HepG2 (cell line): Measurements from ENCODE around the gene SMCO4. TPM values are rescaled to one million over a fixed set of nuclear protein-coding genes. Genes with fewer than 3 reads are reported as not detected.
A peak's percentile ranks its signal among the peaks of the same experiment; 100 is the strongest.

Experiments
- ATAC-seq: fragments of 200-7000 bp; cut with Tn5 transposase; 3 replicates; pipeline ENCODE4 v1.9.1; 2020; ENCODE audit warnings: mild to moderate bottlenecking, moderate library complexity
- BruUV-seq: library from RNA; stranded (reverse); fragments of 400-500 nt; replicated peaks from 2 replicates; lab custom pipeline; 2021; lab: Mats Ljungman, UMichigan
- CTCF ChIA-PET: fragments of 300-600 bp; formaldehyde crosslinking; extraction: SDS; loops from one replicate; lab custom pipeline; 2021; ENCODE audit warnings: low total read pairs, inconsistent platforms, low intra/inter-chr PET ratio; lab: Yijun Ruan, JAX
- POLR2A ChIA-PET: fragments of 350-600 bp; sonication (Branson Sonifier 250); formaldehyde crosslinking; loops from one replicate; lab custom pipeline; 2020; ENCODE audit warnings: antibody characterized with exemption, inconsistent platforms; lab: Yijun Ruan, JAX
- DNase-seq: peaks from one replicate; pipeline ENCODE4 v3.0.0-alpha.2; 2015; ENCODE audit warnings: low spot score
- FAIRE-seq: peaks from 3 replicates; lab custom pipeline; 2011; peaks lifted over from hg19 to GRCh38; lab: Jason Lieb, UNC
- H2AFZ ChIP-seq: one replicate; pipeline ENCODE4 v1.6.1; 2011; ENCODE audit warnings: low read length, inconsistent platforms
- H3K27ac ChIP-seq: fragments of 300-600 bp; 3 replicates; pipeline ENCODE4 v1.8.0; 2011; ENCODE audit warnings: mixed run types, mild to moderate bottlenecking, mixed read lengths, low read length, inconsistent platforms; ENCODE audit not compliant: insufficient read depth; ENCODE audit errors: extremely low read length
- H3K27me3 ChIP-seq, 2 experiments: fragments of 200-600 bp in 1 of 2; 2 replicates in 1 of 2; 3 replicates in 1 of 2; pipeline versions ENCODE4 v1.6.0 to v1.8.0; 2011; ENCODE audit warnings: low read length in 2 of 2, mild to moderate bottlenecking in 2 of 2, moderate library complexity in 2 of 2, inconsistent platforms in 1 of 2; ENCODE audit not compliant: insufficient read depth in 2 of 2, control insufficient read depth in 1 of 2
- H3K36me3 ChIP-seq, 2 experiments: fragments of 200-600 bp in 1 of 2; replicated peaks in 1 of 2; 2 replicates in 1 of 2; 3 replicates in 1 of 2; pipeline versions ENCODE4 v1.5.1 to v1.8.0; 2011; ENCODE audit warnings: low read length in 2 of 2, inconsistent platforms in 1 of 2; ENCODE audit not compliant: insufficient read depth in 2 of 2, control insufficient read depth in 1 of 2
- H3K4me1 ChIP-seq: 2 replicates; pipeline ENCODE4 v1.5.1; 2012; ENCODE audit warnings: low read length, inconsistent platforms; ENCODE audit not compliant: insufficient read depth
- H3K4me2 ChIP-seq: 2 replicates; pipeline ENCODE4 v1.6.0; 2011; ENCODE audit warnings: low read depth, low read length, inconsistent platforms
- H3K4me3 ChIP-seq, 3 experiments: fragments of 200-600 bp in 1 of 3; sonication (generic), shearing (Covaris generic) in 1 of 3; replicated peaks in 1 of 3; 2 replicates each; pipeline ENCODE4 v1.5.1; 2011 to 2016; ENCODE audit warnings: low read length in 3 of 3, inconsistent platforms in 2 of 3, low read depth in 2 of 3, mild to moderate bottlenecking in 2 of 3, control low read depth in 1 of 3, mixed read lengths in 1 of 3; ENCODE audit not compliant: insufficient read depth in 1 of 3
- H3K79me2 ChIP-seq: one replicate; pipeline ENCODE4 v1.6.1; 2011; ENCODE audit warnings: low read length, inconsistent platforms; ENCODE audit not compliant: insufficient read depth
- H3K9ac ChIP-seq: 2 replicates; pipeline ENCODE4 v1.6.0; 2011; ENCODE audit warnings: mild to moderate bottlenecking, low read depth, low read length, inconsistent platforms; ENCODE audit not compliant: insufficient read depth
- H3K9me3 ChIP-seq: 2 replicates; pipeline ENCODE4 v1.5.1; 2012; ENCODE audit warnings: mild to moderate bottlenecking, low read length
- H4K20me1 ChIP-seq: 2 replicates; pipeline ENCODE4 v1.6.0; 2011; ENCODE audit warnings: inconsistent platforms, mild to moderate bottlenecking, low read length, moderate library complexity; ENCODE audit not compliant: insufficient read depth
- BRCA1 ChIP-seq: sonication (generic); formaldehyde crosslinking; IDR thresholded peaks from 2 replicates; pipeline ENCODE4 v1.4.0; 2020; ENCODE audit warnings: missing genetic modification reagents
- BRD4 ChIP-seq: sonication (generic); formaldehyde crosslinking; IDR thresholded peaks from 2 replicates; pipeline ENCODE4 v1.4.0; 2020; ENCODE audit warnings: missing genetic modification reagents
- CAMTA2 ChIP-seq: sonication (generic); formaldehyde crosslinking; IDR thresholded peaks from 2 replicates; pipeline ENCODE4 v1.4.0; 2020; ENCODE audit warnings: mild to moderate bottlenecking, missing genetic modification reagents, borderline replicate concordance
- ETV5 ChIP-seq: IDR thresholded peaks from 2 replicates; pipeline ENCODE4 v1.6.1; 2018; ENCODE audit warnings: missing biosample characterization, missing genetic modification reagents, inconsistent platforms, borderline replicate concordance
- MXD4 ChIP-seq: IDR thresholded peaks from 2 replicates; pipeline ENCODE4 v1.6.1; 2016; ENCODE audit warnings: mild to moderate bottlenecking, missing biosample characterization, missing genetic modification reagents
- NCOA1 ChIP-seq: sonication (generic); formaldehyde crosslinking; IDR thresholded peaks from 2 replicates; pipeline ENCODE4 v1.9.0; 2021; ENCODE audit warnings: missing genetic modification reagents
- NFYB ChIP-seq: sonication (generic); formaldehyde crosslinking; IDR thresholded peaks from 2 replicates; pipeline ENCODE4 v1.4.0; 2020; ENCODE audit warnings: missing genetic modification reagents
- SAFB2 ChIP-seq: sonication (generic); formaldehyde crosslinking; IDR thresholded peaks from 2 replicates; pipeline ENCODE4 v1.5.1; 2020; ENCODE audit warnings: missing genetic modification reagents, low read depth, mild to moderate bottlenecking, borderline replicate concordance
- ZNF329 ChIP-seq: sonication (generic); formaldehyde crosslinking; IDR thresholded peaks from 2 replicates; pipeline ENCODE4 v1.9.0; 2021; ENCODE audit warnings: low read depth, mild to moderate bottlenecking, missing genetic modification reagents
- ZNF451 ChIP-seq: sonication (generic); formaldehyde crosslinking; IDR thresholded peaks from 2 replicates; pipeline ENCODE4 v1.5.0; 2020; ENCODE audit warnings: mild to moderate bottlenecking, missing genetic modification reagents
- WGBS: methylation state at CpG from one replicate; pipeline ENCODE4 v1.1.6; 2017; ENCODE audit warnings: low lambda C conversion rate; 5-methylcytosine and 5-hydroxymethylcytosine counted together
- in situ Hi-C: cut with HindIII; loops from 2 replicates; pipeline ENCODE4 v1.10.0; 2017; ENCODE audit warnings: low pct_unique_long_range_greater_than_20kb; ENCODE audit not compliant: extremely low pct_ligation_motif_present
- intact Hi-C: fragments of 100-400 bp; cut with micrococcal nuclease; formaldehyde crosslinking; loops from one replicate; pipeline ENCODE4 v1.10.0; 2022; ENCODE audit not compliant: unreplicated experiment
- polyA plus RNA-seq, 8 experiments: library from polyadenylated mRNA; depleted of rRNA in 3 of 8; stranded (reverse) in 7 of 8; unstranded in 1 of 8; fragments of >200 nt; fragmentation: Illumina TruSeq in 4 of 8; extraction: Trizol in 4 of 8; gene quantifications; 2 replicates each; pipeline versions ENCODE4 v1.2.1 to v1.2.3, GENCODE V29; 2011 to 2016; ENCODE audit warnings: low read depth in 4 of 8, missing spikeins in 1 of 8, mixed read lengths in 1 of 8; ENCODE audit not compliant: insufficient read depth in 1 of 8
- total RNA-seq, 5 experiments: library from RNA; depleted of rRNA; stranded (reverse); fragments of >200 nt; fragmentation: Illumina TruSeq; extraction: Trizol; gene quantifications; 2 replicates each; pipeline ENCODE4 v1.2.3, GENCODE V29; 2016; ENCODE audit warnings: low read depth in 1 of 5

The SMCO4 gene
- total and polyA plus RNA-seq, 2 of the 13 experiments (the other 11 are each of a cell fraction or from before 2014, with no cell fraction given) = 10.6 to 28.5 TPM

DNA sequence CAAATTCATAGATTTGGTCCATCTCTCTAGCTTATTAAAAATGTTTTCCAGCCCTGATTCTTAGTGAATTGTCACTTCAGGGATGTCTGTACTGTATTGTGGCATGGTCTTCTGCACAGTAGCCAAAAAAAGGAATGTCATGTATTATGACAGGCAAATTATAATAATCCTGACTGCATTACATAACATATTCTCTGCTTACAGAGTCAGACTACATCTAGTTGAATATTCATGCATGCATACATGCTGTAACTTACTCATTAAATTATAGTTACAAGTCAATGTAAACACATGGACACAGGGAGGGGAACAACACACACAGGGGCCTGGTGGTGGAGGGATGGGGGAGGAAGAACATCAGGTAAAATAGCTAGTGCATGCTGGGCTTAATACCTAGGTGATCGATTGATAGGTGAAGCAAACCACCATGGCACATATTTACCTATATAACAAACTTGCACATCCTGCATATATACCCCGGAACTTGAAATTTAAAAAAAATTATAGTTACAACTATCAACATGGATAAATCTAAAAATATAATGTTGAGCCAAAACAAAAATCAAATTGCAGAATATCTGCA, 31.5 kb upstream of the SMCO4 start (continued):
- TF ChIP-seq BRCA1 (CRISPR knock-in tag) = no peak
- no peak for TF ChIP-seq MXD4
- TF ChIP-seq NFYB (CRISPR knock-in tag) = no peak
- no peak for TF ChIP-seq ZNF451
- no peak for TF ChIP-seq SAFB2 (CRISPR knock-in tag)
- TF ChIP-seq NCOA1 (CRISPR knock-in tag) = no peak
- TF ChIP-seq CAMTA2 (CRISPR knock-in tag) = no peak
- no peak for TF ChIP-seq ZNF329 (CRISPR knock-in tag)
- TF ChIP-seq, all 625 proteins: peak for 0

- WGBS = 0% methylated on average over 1 of the region's 1 CpG
- no peak for ATAC-seq
These were observed 30.0 kb upstream of the SMCO4 start for GRCh38 chr11:93573184-93573583.

More at GRCh38 chr11:93573184-93573583, 30.0 kb upstream of the SMCO4 start:
- Histone ChIP-seq H3K27ac (no peak overlapping the region), H3K9ac (no peak overlapping the region), H3K79me2 (no peaks in the 10 kb centered on the region), H3K27me3 (no peaks in the 10 kb centered on the region), H3K4me1 (peaks cover 41% of the 10 kb centered on the region), H4K20me1 (no peaks in the 10 kb centered on the region), H3K4me3 (no peak overlapping the region), H2AFZ (no peak overlapping the region)
- BruUV-seq = no TSS peak
- in situ Hi-C loops = no loop called here
- TF ChIP-seq ETV5 (peak; percentile 11; the same call in 1 of the 2 replicates), BRD4 (CRISPR knock-in tag) (no peak)
- TF ChIP-seq, all 625 proteins: peak for 1
- Histone ChIP-seq H3K9me3 (no peaks in the 10 kb centered on the region), H3K4me2 (no peak overlapping the region), H3K36me3 (no peaks in the 10 kb centered on the region)
- CTCF ChIA-PET = no interaction called here
- FAIRE-seq (no peak), DNase-seq (no peak)
- POLR2A ChIA-PET = no interaction called here
- intact Hi-C loops = loop anchor here (5.0 kb wide), 1 partner anchor 39 kb away; no protein-coding TSS in a partner anchor
